Stimulated activated CD4-positive, alpha-beta T cell treated with anti-CD3 and anti-CD28 coated beads, Interleukin-12 subunit alpha, Interleukin-12 subunit beta, amount 100 ng/mL, for 48 hours (primary cell): Measurements from ENCODE around the gene PCED1A.
"Not testable (repeated sequence)": the region's sequence is repeated elsewhere in the genome, so short reads cannot be mapped to it uniquely, and the experiment has no call there.

ENCODE experiments used
- DNase-seq, 3 donors: peaks; one replicate each; pipeline ENCODE4 v3.0.0-alpha.2; 2020; ENCODE audit warnings: low read depth in 2 of 3, low spot score in 1 of 3

Gene PCED1A

DNA sequence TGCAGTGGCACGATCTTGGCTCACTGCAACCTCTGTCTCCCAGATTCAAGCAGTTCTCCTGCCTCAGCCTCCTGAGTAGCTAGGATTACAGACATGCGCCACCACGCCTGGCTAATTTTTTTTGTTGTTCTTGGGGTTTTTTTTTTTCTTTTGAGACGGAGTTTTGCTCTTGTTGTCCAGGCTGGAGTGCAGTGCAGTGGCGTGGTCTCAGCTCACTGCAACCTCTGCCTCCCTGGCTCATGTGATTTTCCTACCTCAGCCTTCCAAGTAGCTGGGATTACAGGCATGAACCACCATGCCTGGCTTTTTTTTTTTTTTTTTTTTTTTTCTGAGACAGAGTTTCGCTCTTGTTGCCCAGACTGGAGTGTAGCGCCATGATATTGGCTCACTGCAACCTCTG is 9.2 kb downstream of the PCED1A start:
- not testable (repeated sequence) for DNase-seq

- DNase-seq = no peak
Measured at GRCh38 chr20:2829376-2829775, 11.1 kb downstream of the PCED1A start.

DNA sequence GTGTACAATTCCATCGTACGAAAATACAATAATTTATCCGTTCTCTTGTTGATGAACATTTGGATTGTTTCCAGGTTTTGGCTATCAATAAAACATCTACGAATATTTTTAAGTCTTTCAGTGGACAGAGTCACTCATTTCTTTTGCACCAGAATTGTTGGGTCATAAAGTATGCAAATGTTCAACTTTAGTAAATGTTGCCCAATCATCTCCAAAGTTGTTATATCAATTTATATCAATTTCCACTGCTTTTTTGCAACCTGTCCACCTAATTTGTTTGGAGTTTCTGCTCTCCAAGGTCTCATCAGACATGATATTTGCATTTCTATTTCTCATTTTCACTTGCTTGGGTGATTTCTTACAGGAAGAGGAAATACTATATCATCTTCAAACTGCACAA is 13.8 kb downstream of the PCED1A start:
- DNase-seq = no peak

DNA sequence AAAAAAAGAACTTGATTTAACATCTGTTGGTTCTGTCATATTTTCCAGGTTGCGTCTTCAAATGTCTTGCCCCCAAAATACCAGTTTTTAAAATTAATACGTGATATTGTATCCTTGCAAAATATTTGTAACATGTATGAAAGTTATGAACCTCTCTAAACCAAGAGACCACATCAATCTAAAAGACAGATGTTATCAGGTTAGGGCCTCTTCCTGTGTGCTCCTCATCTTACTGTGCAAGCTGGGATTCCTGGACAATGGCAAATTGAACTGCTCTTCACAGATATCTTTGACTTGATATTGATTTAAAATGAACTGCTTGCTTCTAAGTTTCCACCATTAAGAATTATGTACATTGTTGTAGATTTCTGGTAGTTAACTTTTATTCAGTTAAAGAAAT is 14.7 kb downstream of the PCED1A start:
- DNase-seq = no peak

DNA sequence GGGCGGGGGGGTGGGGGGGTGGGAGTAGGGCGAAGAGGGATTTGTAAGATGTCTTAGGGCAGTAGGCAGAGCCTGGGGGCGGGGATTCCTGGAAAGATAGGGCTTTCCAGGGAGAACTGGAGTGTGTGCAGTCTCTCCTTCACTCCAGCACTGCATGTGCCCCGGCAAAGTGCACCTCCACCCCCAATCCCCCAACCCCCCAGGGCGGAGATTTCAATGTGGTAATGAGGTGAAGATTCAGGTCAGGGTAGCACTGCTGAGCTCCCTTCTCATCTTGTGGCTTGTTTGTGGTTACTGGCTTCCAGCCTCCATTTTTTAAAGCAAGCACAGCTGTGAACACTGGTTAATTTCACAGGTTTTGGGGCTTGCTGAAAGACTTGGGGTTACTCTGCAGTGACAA is 18.4 kb downstream of the PCED1A start:
- peak in 1 of 3 donors; percentile 17 for DNase-seq

- DNase-seq = no peak
Measured at GRCh38 chr20:2820896-2821869, 19.3 kb downstream of the PCED1A start.

- DNase-seq = no peak
Measured at GRCh38 chr20:2820084-2820895, 20.2 kb downstream of the PCED1A start.

DNA sequence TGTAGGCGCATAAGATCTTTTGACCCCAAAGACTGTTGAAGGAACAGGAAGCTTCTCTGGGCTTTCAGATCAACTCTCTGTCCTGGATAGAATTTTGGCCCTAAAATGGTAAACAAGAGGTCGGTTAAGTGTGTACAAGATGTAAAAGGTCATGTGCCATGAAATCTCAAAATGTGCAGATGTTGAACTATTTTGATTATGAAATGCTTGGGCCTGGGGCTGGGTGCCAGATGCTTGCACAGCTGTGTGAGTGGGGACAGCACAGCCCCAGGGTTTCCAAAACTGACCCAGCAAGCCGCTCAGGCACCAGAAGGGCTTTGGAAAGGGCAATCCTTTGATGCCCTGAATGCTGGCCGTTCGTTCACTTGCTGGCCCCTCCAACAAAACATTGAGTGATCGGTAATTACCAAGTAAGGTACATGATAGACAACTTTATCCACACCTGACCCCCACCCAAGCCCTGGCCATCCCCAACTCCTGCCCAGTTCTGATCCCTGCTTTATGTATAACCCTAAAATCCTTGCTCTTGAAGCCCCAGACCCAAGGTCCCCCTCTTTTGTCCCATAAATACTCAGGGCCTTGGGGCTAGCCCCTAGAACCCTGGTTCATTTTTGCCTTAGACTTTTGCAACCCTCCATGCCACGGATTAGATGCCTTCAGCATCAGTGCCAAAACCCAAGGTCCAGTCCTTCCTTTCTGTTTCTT is 22.4 kb downstream of the PCED1A start:
- DNase-seq = no peak

- DNase-seq = no peak
Measured at GRCh38 chr20:2817341-2817726, 23.1 kb downstream of the PCED1A start.

GRCh38 chr20:2816583-2817340 is 23.7 kb downstream of the PCED1A start:
- DNase-seq = no peak

- no peak for DNase-seq
Measured at GRCh38 chr20:2816030-2816582, 24.3 kb downstream of the PCED1A start, which contains the start of gene TMEM239. TSS of gene TMEM239 (plus strand) at chr20:2816364. CDS start at chr20:2816555, 191 bp downstream.

DNA sequence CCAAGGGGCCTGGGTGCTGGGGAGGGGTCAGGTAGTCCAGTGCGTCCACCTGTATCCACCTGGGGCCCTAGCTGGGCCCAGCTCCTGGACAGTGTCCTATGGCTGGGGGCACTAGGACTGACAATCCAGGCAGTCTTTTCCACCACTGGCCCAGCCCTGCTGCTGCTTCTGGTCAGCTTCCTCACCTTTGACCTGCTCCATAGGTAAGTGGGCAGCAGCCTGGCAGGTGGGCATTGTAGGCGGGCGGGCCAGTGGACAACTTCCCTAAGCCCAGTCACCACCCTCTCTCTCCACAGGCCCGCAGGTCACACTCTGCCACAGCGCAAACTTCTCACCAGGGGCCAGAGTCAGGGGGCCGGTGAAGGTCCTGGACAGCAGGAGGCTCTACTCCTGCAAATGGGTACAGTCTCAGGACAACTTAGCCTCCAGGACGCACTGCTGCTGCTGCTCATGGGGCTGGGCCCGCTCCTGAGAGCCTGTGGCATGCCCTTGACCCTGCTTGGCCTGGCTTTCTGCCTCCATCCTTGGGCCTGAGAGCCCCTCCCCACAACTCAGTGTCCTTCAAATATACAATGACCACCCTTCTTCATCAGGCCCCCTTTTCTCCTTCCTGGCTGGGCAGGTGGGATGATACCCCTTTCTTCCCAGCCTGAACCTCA is 25.1 kb downstream of the PCED1A start:
- no peak for DNase-seq

GRCh38 chr20:2814587-2815051 is 25.8 kb downstream of the PCED1A start, which contains the start of gene C20orf141:
TSS of gene C20orf141 (plus strand) at chr20:2814987. CDS start at chr20:2815185, 198 bp downstream.
- no peak for DNase-seq

DNA sequence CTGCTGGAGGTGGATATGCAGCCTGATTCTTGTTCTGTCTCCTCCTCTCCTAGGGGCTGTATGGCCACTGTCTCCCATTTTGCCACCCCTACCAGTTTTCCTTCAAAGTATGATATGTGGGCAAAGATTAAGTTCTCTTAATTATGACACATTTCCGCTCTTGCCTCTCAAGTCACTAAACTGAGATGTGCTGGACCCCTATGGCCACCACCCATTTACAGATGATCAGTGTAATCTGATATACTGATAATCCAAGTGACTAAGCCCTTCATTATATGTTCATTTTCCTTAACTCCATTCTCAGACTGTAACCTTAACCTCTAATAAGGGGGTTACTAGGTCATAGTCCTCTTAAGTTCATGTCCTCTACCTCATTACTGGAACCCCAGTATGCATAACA is 26.4 kb downstream of the PCED1A start:
- DNase-seq = no peak

DNA sequence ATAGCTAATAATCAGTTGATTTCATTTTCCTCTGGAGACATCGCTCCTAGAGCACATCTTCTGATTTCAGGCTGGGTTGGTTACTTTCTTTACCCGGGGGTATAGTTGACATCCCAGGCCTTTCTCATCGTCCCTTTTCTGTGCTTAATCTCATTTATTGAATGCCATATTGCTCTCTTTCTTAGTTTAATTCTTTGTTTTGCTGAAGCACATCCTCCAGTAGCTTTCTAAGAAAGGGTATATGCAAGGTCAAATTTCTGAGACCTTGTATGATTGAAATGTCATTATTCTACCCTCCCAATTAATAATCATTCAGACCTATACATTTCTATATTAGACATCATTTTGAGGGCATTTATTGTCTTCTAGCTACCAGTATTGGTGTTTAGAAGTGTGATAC is 28.3 kb downstream of the PCED1A start:
- DNase-seq = no peak

GRCh38 chr20:2809690-2810089 is 30.8 kb downstream of the PCED1A start:
- no peak for DNase-seq

GRCh38 chr20:2807929-2808328 is 32.5 kb downstream of the PCED1A start:
- DNase-seq = not testable (repeated sequence)

DNA sequence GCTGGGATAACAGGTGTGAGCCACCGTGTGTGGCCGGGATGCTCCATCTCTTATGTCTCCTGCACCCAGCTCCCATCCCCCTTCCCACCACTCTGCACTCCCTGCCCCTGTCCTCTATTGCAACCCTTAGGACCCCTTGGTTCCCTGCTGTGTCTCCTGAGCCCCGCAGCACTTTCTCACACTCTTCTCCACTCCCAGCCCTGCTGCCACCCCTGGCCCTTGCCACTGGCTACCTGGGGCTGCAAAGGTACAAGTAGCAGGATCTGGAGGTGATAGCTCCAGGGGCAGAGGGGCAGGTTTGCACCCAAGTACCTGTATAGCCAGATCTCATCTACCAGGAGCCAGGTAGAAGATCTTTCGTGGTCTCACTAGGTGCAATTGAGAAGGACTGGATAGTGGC is 33.4 kb downstream of the PCED1A start:
- DNase-seq = no peak

- no peak for DNase-seq
Measured at GRCh38 chr20:2806351-2806701, 34.1 kb downstream of the PCED1A start.
